ENCODE measurements around the gene ACTR8.

GRCh38 chr3:53824795-53825194 lies 57.2 kb downstream of the ACTR8 start:
- TF ChIP-seq, protein P1, sequence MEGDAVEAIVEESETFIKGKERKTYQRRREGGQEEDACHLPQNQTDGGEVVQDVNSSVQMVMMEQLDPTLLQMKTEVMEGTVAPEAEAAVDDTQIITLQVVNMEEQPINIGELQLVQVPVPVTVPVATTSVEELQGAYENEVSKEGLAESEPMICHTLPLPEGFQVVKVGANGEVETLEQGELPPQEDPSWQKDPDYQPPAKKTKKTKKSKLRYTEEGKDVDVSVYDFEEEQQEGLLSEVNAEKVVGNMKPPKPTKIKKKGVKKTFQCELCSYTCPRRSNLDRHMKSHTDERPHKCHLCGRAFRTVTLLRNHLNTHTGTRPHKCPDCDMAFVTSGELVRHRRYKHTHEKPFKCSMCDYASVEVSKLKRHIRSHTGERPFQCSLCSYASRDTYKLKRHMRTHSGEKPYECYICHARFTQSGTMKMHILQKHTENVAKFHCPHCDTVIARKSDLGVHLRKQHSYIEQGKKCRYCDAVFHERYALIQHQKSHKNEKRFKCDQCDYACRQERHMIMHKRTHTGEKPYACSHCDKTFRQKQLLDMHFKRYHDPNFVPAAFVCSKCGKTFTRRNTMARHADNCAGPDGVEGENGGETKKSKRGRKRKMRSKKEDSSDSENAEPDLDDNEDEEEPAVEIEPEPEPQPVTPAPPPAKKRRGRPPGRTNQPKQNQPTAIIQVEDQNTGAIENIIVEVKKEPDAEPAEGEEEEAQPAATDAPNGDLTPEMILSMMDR (IDR thresholded peaks at IDR 0.05) = no peak
- TF ChIP-seq POLR2AphosphoS5 (IDR thresholded peaks at IDR 0.05) = no peak
- TF ChIP-seq POLR2A (IDR thresholded peaks at IDR 0.05) = no peak

Data from prostate gland (tissue), 2 donors.